Left hindlimb (tissue), 1 donor: ENCODE data around the gene SAMD8.

Experiments used
- DNase-seq: peaks from one replicate; pipeline ENCODE4 v3.0.0-alpha.2; 2018

Gene SAMD8

GRCh38 chr10:75111365-75111906 lies at the start of gene SAMD8:
Gene SAMD8, plus strand, starts transcription at chr10:75111656. Its CDS starts 38,873 bp downstream, at chr10:75150529.
- DNase-seq, result peak; percentile 97

- DNase-seq, result no peak
Observed at GRCh38 chr10:75061709-75062505, 49.5 kb upstream of the SAMD8 start.

GRCh38 chr10:75062506-75063299 lies 48.8 kb upstream of the SAMD8 start:
- peak; percentile 88 for DNase-seq

- DNase-seq, result no peak
Observed at GRCh38 chr10:75063461-75064230, 47.8 kb upstream of the SAMD8 start.

GRCh38 chr10:75065076-75065475 lies 46.4 kb upstream of the SAMD8 start:
- DNase-seq, result no peak

- no peak for DNase-seq
Observed at GRCh38 chr10:75066271-75066670, 45.2 kb upstream of the SAMD8 start.

- DNase-seq, result no peak
Observed at GRCh38 chr10:75067272-75067671, 44.2 kb upstream of the SAMD8 start.

- peak; percentile 61 for DNase-seq
Observed at GRCh38 chr10:75068523-75068922, 42.9 kb upstream of the SAMD8 start.

- DNase-seq, result no peak
Observed at GRCh38 chr10:75070476-75070875, 41.0 kb upstream of the SAMD8 start.

GRCh38 chr10:75070961-75071428 lies 40.5 kb upstream of the SAMD8 start:
- DNase-seq, result peak; percentile 51

GRCh38 chr10:75071756-75072155 lies 39.7 kb upstream of the SAMD8 start:
- no peak for DNase-seq

- DNase-seq, result no peak
Observed at GRCh38 chr10:75072727-75073126, 38.7 kb upstream of the SAMD8 start.

GRCh38 chr10:75073442-75073841 lies 38.0 kb upstream of the SAMD8 start:
- DNase-seq, result no peak

GRCh38 chr10:75074711-75075445 lies 36.6 kb upstream of the SAMD8 start:
- no peak for DNase-seq

GRCh38 chr10:75076348-75076747 lies 35.1 kb upstream of the SAMD8 start:
- no peak for DNase-seq

GRCh38 chr10:75079436-75080083 lies 31.9 kb upstream of the SAMD8 start:
- DNase-seq, result no peak

- no peak for DNase-seq
Observed at GRCh38 chr10:75080554-75080953, 30.9 kb upstream of the SAMD8 start.

- no peak for DNase-seq
Observed at GRCh38 chr10:75081379-75081778, 30.1 kb upstream of the SAMD8 start.

GRCh38 chr10:75083972-75084833 lies 27.3 kb upstream of the SAMD8 start:
- no peak for DNase-seq

GRCh38 chr10:75084834-75085384 lies 26.5 kb upstream of the SAMD8 start:
- no peak for DNase-seq
